EH (cell line): ENCODE results near the gene KDM4C.
"Not testable (repeated sequence)": the region's sequence is repeated elsewhere in the genome, so short reads cannot be mapped to it uniquely, and the experiment has no call there.

Source experiments
- DNase-seq: peaks from one replicate; pipeline ENCODE4 v3.0.0-alpha.2; 2015; ENCODE audit warnings: low read depth

The KDM4C gene

DNA sequence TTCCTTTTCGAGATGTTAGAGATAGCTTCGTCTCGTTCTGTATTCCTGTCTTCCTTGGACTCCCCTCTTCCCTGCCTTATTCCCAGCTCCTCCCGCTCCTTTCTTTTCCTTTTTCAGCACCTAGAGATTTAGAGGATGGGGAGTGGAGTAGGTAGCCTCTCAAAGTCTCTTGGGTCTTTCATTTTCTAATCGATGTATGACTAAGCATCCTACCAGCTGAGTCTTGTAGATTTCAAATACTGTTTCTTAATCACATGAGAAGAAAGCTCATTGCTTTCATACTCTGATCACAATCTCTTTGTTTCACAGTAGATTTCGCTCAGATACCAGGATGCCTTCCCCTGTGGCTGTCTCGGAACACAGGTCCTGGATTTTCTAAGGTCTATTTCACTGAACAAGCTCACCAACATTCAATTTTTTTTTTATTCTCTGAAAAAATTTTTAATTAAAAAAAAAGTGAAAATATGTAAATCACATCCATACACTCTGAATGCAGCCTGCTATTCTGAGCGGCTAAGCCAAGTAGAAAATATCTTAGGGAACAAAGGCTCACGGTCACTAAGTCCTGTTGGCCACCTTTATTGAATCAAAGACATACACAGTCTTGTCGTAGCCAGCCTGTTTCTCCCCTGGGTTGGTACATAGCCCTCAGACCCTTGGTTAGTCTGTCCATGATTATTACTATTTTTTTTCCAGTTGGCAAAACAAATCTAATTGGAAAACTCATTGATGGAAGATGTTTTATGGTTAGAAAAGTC lies 413.8 kb downstream of the KDM4C start:
- no peak for DNase-seq

DNA sequence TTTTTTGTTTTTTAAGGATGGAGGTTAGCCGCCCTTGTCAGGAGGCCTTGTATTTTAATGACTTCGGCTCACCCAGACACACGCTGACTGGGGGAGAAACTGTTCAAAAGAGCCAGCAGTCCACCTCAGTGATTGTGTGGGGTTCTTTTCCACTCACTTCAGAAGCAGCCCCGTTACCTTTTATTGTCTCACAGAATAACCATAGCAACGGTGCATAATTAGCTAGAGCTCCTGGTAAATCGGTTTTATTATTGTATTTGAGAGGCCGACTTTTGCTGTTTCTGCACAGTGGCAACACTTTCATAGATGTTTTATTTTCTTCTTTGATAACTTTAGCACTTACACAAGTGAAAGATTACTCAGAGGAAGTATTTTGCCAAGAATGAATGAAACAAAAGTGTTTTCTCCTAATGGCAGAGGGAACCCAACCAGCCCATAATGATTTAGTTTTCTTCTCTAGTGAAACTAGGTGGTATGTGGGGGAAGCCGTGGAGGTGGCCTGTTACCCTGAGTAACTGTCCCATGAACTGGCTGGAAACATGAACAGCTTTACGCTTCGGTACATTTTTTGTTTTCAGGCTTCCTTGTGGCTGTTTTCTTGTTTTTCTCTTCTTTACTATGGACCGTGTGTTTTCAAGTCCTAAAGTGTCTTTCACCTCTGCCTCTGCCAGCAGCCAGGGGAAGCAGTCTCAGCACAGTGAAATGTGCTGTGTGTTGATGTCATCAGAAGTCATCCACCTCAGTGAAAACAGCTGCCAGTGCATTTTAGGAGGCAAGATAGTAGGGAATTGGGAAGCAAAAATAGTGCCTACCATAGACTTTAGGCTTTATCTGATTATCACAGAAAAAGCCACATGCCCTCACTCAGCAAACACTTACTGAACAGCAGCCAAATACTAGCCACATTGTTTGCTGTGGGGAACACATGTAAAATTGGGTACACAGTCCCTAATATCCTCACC lies 414.7 kb downstream of the KDM4C start:
- DNase-seq = peak; percentile 13

- no peak for DNase-seq
These were observed 415.4 kb downstream of the KDM4C start for GRCh38 chr9:7173139-7173538.

GRCh38 chr9:7174301-7174700 lies 416.5 kb downstream of the KDM4C start:
- no peak for DNase-seq

DNA sequence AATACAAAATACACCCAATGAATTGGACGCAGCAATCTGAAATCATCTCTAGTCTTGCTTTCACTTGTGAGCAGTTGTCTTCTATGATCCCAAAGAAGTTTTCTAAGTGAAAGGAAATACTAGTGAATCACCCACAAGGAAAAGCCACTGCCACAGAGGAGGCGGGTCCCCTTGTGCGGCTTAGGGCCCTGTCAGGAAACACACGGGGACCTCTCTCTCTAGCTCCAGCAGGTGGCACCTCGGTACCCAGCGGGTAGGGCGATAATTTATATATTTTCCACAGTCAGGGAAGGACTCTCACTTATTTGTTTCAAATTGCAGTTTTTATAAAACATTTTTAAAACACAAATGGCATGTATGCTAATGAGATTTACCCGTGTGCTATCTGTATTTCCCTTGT lies 417.1 kb downstream of the KDM4C start:
- DNase-seq = peak; percentile 6

DNA sequence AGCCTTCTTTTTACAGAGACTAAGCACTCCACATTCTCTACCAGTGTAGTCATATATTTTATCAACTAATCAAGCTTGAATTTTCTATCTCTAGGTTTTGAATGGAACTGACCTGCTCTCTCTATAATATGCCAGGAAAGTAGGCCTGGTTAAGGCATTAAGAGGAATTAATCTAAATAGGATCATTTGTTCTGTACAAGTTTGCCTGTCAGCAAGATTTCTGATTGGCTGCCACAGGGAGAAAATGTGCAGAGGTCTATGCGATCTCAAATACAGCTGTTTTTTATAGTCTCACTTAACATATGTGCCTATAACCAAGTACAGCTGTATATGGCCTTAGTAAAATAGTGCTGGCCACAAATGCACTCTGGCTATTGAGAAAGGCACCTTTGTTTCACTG lies 418.8 kb downstream of the KDM4C start:
- DNase-seq = no peak

- DNase-seq = no peak
These were observed 419.6 kb downstream of the KDM4C start for GRCh38 chr9:7177383-7177782.

GRCh38 chr9:7178729-7179128 lies 421.0 kb downstream of the KDM4C start:
- no peak for DNase-seq

DNA sequence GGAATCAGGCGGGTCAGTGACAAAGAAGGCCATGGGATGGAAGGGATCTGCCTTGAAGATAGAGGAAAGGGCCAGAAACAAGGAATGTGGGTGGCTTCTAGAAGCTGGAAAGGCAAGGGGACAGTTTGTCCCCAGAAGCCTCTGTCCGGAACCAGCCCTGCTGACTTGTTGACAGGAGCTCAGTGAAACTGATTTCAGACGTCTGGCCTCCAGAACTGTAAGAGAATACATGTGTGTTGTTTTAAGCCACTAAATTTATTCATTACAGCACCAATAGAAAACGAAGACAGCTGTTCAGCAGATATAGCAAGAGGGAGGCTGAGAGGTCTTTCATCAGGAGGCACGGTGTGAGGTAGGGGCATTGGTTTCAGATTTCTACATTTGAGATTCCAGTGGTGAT lies 422.5 kb downstream of the KDM4C start:
- DNase-seq = no peak

DNA sequence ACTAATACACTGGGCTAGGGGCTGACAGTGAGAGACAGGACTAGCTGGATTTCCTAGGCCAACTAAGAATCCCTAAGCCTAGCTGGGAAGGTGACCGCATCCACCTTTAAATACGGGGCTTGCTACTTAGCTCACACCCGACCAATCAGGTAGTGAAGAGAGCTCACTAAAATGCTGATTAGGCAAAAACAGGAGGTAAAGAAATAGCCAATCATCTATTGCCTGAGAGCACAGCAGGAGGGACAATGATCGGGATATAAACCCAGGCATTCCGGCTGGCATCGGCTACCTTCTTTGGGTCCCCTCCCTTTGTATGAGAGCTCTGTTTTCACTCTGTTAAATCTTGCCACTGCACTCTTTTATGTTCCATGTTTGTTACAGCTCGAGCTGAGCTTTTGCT lies 425.4 kb downstream of the KDM4C start:
- not testable (repeated sequence) for DNase-seq

DNA sequence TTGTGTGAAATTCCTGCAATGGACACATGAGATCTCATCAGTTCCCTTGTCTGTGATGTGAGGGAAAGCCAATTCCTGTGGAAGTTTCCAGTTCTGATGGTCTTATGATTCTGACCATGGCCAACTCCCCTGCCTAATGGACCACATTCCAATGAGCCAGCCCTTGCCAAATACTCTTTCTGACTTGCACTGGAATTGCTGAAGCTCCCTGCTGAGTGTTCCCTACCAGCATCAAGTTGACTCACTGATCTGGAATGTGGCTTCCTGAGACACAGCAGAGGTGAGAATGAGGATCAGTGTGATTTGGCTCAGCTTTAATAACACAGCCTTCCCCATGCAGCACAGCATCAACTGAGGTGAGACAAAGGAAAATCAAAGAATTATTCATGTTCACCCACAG lies 427.8 kb downstream of the KDM4C start:
- peak; percentile 89 for DNase-seq

DNA sequence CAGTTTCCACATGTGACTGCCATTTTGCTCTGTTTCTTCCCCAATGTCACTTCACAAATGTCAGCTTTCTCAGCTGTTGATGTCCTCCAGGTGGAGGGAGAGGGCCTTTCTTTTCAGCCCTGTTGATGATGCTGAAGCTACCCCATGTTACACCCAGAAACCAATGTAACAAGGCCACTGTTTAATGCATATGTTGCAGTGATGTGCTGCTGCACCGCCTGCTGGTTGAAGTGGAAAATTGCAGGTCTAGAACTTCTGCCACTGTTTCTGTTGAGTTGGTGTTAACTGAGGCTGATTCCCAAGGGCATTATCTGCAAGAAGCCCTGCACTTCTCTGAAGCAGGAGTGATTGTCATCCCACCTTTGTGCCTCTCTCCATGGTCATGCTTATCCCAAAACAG lies 428.4 kb downstream of the KDM4C start:
- peak; percentile 31 for DNase-seq

DNA sequence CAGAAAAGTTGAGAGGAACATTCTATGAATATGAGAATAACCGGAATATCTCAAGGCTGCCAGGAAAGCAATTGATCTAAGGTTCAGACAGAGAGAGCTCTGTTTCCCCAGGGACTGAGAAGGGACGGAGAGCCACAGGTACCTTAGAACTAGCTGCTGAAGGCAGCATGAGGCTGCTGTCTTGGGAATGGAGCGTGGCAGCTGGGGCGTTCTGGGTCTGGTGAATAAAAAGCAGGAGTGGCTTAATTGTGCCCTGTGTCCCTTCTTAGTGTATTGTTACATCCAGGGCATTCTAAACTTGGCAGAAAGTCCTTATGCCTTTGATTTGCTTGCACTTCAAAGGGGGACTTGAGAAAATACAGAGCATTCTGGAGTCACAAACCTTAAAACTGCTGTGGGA lies 434.5 kb downstream of the KDM4C start:
- no peak for DNase-seq

DNA sequence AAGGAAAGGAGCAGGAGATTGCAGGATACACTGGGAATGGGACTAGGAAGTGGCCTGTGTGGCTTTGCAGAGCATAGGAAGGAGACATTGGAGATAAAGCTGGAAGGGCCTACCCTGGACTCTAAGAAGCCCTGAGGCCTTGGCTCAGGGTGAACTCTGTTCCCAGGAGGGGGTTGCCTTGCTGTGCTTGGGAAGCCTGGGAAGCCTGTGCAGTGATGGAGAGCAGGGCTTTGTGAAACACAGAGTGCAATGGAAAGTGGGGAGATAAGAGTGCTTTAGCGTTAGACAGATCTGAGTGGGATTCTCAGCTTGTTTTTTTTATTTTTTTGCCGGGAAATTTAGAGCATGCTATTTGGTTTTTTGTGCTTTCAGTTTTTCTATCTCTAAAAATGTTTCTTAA lies 437.8 kb downstream of the KDM4C start:
- DNase-seq = no peak

DNA sequence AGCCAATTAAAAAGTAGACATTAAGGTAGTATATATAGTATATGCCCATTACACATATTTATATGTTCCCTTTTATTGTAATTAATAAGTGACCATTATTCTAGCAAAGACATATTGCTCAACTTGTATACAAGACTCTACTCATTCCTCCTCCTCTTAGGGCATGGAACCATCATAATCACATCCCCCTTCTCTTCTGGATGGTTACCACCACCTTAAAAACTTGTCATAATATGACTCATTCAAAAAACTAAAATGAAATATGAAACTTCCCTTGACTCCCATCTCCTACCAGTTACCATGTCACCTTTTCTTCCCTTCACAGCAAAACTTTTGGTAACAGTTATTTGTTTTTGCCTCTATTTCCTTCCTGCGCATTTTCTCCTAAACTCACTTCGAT lies 438.7 kb downstream of the KDM4C start:
- no peak for DNase-seq

- no peak for DNase-seq
These were observed 443.4 kb downstream of the KDM4C start for GRCh38 chr9:7201196-7201595.

GRCh38 chr9:7205806-7206205 lies 448.0 kb downstream of the KDM4C start:
- DNase-seq = no peak

DNA sequence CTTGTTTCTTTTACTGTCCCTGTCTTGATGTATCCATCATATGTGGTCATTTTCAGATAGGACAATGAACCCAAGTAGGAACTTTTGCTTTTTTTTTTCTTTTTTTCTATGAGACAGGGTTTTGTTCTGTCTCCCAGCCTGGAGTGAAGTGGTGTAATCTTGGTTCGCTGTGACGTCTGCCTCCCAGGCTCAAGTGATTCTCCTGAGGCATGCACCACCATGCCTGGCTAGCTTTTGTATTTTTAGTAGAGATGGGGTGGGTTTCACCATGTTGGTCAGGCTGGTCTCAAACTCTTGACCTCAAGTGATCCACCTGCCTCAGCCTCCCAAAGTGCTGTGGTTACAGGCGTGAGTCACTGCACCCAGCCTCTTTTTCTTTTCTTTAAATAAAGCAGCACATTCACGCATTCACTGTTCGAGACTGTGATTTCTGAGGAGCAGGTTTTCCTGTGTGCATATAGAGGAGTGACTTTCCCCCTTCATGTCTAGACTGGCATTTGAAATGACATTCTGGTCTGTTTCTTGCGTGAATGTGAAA lies 448.5 kb downstream of the KDM4C start:
- no peak for DNase-seq

- no peak for DNase-seq
These were observed 451.4 kb downstream of the KDM4C start for GRCh38 chr9:7209016-7209715.

- no peak for DNase-seq
These were observed 452.2 kb downstream of the KDM4C start for GRCh38 chr9:7209990-7210389.

DNA sequence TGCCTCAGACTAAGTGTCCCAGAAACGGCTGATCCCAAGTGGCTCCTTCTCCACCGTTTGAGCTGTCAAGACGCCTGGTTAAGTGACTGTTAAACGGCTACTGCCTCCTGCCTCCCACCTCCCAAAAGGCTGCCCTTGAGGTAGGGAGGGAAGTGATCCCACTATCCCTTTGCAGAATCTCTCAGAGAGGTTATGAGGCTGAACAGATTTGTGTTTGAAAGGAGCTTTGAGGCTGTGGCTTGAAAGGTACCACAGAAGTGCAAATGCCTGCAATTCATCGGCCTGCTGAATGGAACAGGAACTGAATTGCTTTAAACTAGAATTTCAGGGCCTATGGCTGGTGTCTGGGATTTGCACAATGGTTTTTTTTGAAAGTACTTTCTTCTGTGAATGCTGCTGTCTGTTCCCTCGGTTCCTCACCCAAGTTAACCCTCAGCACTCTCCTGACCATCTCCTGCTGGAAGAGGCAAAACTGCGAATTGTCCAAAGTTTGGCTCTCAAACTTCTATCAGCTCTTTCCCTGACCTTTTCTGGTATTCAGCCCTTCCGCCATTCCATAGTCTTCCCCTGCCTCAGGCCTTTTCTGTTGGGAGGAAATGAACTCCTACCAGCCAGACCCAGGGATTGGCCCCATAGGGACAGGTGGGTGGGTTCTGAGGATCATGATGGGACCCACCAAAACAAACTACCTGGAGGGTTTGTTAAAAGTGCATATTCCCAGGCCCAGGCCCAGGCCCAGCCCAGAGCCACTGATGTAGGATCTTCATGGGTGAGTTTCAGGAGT lies 453.3 kb downstream of the KDM4C start:
- no peak for DNase-seq

DNA sequence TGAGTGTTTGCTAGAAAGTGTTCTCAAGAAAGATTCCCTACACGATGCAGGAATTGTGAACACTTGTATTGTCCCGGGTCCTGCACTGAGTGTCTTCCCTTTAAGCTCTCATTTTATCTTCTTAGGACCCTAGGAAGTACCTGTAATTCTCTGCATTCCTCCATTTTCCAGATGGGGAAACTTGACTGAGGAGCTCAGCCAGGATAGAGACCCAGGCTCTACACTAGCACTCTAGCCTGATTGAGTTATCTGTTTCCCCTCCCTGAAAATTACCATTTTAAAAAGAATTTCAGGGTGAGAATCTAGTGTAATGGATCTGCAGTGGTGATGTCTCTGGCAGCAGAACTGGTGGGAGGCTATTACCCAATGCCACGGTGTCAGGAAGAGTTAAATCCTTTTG lies 453.9 kb downstream of the KDM4C start:
- DNase-seq = no peak
